Psoas muscle (tissue), 8 donors: Measurements from ENCODE around the gene PDLIM7. TPM values are rescaled to one million over a fixed set of nuclear protein-coding genes. Genes with fewer than 3 reads are reported as not detected.

ENCODE experiments used
- ATAC-seq, 4 donors: fragments of 200-7000 bp; cut with Tn5 transposase; one replicate each; pipeline ENCODE4 v1.9.1; 2020; ENCODE audit warnings: moderate library complexity in 3 of 4, mild to moderate bottlenecking in 2 of 4
- DNase-seq, 2 donors: peaks; one replicate each; pipeline ENCODE4 v3.0.0-alpha.2; 2020
- H3K27ac ChIP-seq: fragments of 200-600 bp; one replicate; pipeline ENCODE4 v1.8.0; 2022
- H3K27me3 ChIP-seq, 3 donors: fragments of 200-600 bp in 1 of 3; one replicate each; pipeline versions ENCODE4 v1.6.1 to v1.8.0; 2013 to 2022; ENCODE audit warnings: low read length in 2 of 3, mild to moderate bottlenecking in 2 of 3, moderate library complexity in 1 of 3; ENCODE audit not compliant: insufficient read depth in 3 of 3
- H3K36me3 ChIP-seq, 2 donors: fragments of 200-600 bp in 1 of 2; one replicate each; pipeline versions ENCODE4 v1.6.1 to v1.8.0; 2013 to 2022; ENCODE audit warnings: low read depth in 1 of 2, mild to moderate bottlenecking in 1 of 2, moderate library complexity in 1 of 2; ENCODE audit not compliant: insufficient read depth in 1 of 2
- H3K4me1 ChIP-seq: fragments of 200-600 bp; one replicate; pipeline ENCODE4 v1.8.0; 2022
- H3K4me3 ChIP-seq: fragments of 200-600 bp; one replicate; pipeline ENCODE4 v1.8.0; 2022; ENCODE audit warnings: mild to moderate bottlenecking
- H3K9me3 ChIP-seq: fragments of 200-600 bp; one replicate; pipeline ENCODE4 v1.8.0; 2022
- CTCF ChIP-seq: fragments of 200-600 bp; IDR thresholded peaks from one replicate; pipeline ENCODE4 v1.8.0; 2022; ENCODE audit warnings: antibody characterized with exemption
- WGBS, 3 donors: extraction: QIAGEN DNeasy Blood & Tissue Kit; methylation state at CpG; one replicate each; pipeline versions ENCODE4 v1.1.6 to v1.1.7; 2013; 5-methylcytosine and 5-hydroxymethylcytosine counted together
- intact Hi-C, 2 donors: fragments of 100-400 bp; cut with DNase I; formaldehyde crosslinking; loops; one replicate each; pipeline versions ENCODE4 v1.11.0 to v1.14.2; 2022
- polyA plus RNA-seq, 3 donors: library from polyadenylated mRNA; stranded (reverse); fragments of 200-250 nt; gene quantifications; one replicate each; pipeline ENCODE4 v1.2.3, GENCODE V29; 2013
- total RNA-seq, 4 donors: library from RNA; stranded (reverse); fragmentation: NEBNext Ultra II Directional in 2 of 4; extraction: Animal tissue kit (Norgen Biotek cat#: 25700) in 2 of 4; gene quantifications; one replicate each; pipeline versions ENCODE4 v1.2.1 to v1.2.4, GENCODE V29; 2021 to 2023
- donor health status: healthy with polysubstance abuse.
- donor health status: DM: no; HTN: no; CAD: no; lungs with moderate emphysema.
- donor health status: Bipolar disorder and iron deficiency.
- donor health status: healthy.
- donor health status: DM: yes; HTN: yes; CAD: no.
- donor health status: DM: no; HTN: no; CAD: no.
- donor health status: DM: no; HTN: no; CAD: no.
- donor health status: DM: yes; HTN: yes; CAD: no.

PDLIM7 gene
- total and polyA plus RNA-seq, 7 donors: 134 to 254 (median 174) TPM

DNA sequence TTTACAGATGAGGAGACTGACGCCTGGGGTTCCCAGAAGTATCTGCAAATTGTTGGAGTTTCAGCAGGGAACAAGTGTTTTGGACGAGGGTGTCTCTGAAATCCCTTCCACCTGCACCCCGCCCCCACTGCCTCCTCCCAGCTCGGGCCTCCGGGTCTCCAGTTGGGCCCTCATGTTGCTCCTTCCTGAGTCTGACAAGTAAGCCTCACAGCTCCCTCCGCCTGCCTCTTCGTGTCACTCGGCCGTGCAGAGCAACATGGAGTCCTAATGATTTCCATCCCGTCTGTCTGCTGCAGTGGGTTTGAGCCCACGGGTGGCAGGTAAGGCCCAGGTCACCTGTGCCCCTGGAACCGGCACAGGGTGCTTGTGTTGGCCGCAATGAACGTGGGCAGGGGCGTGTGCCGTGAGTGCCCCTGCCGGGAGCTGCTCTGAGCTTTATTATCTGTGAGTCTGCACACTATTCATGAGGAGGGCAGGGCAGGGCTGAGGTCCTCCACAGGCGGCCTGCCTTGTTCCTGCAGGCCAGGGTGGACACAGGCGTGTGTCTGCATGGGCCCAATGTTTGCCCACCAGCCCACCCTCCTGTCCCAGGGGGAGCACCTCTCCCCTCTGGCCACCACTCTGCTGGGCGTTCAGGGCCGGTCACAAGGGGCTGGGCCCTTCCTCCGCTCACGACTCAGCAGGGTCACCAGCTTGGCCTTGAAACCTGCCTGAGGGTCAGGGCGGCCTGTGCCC is 6.1 kb upstream of the PDLIM7 start:
- 87 to 90% (median 89%) methylated on average over 24 of the region's 24 CpGs for WGBS, 3 donors
- Histone ChIP-seq H3K27ac (no peak overlapping the region), H3K4me1 (no peaks in the 10 kb centered on the region), H3K36me3 (peaks cover 0 to 8% of the 10 kb centered on the region in 2 donors), H3K27me3 (no peaks in the 10 kb centered on the region), H3K9me3 (no peaks in the 10 kb centered on the region), H3K4me3 (no peak overlapping the region)
- intact Hi-C loops: loop anchor here in 1 of 2 donors (5.0 kb wide), 2 partner anchors 96 to 111 kb away; partner anchors contain the start of gene F12
- ATAC-seq: no peak
- no peak for DNase-seq
- TF ChIP-seq CTCF: no peak

DNA sequence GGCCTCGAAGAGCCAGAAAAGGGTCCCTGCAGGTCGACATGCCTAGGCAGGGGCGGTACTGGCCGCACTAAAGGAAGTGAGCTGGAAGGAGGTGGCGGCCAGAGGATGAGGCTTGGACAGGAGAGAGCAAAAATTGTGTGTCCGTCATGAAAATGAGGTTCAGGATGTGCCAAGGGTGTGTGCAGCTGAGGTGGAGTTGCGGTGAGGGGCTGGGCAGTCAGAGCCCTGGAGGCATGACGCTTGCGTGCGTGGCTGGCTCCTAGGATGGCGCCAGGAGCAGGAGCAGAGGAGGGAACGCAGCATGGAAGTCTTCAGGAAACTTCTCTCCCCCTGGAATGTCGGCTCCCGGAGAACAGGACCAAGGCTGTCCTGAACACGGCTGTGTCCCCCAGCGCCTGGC is 5.5 kb upstream of the PDLIM7 start:
- no peak for ATAC-seq
- Histone ChIP-seq H3K27ac (no peak overlapping the region), H3K27me3 (no peaks in the 10 kb centered on the region), H3K4me3 (no peak overlapping the region), H3K4me1 (no peaks in the 10 kb centered on the region), H3K9me3 (no peaks in the 10 kb centered on the region), H3K36me3 (peaks cover 0 to 8% of the 10 kb centered on the region in 2 donors)
- 79 to 85% (median 83%) methylated on average over 16 of the region's 16 CpGs for WGBS, 3 donors
- DNase-seq: no peak
- intact Hi-C loops: loop anchor here in 1 of 2 donors (5.0 kb wide), 2 partner anchors 96 to 111 kb away; partner anchors contain the start of gene F12
- no peak for TF ChIP-seq CTCF

GRCh38 chr5:177501874-177502678 is 4.7 kb upstream of the PDLIM7 start:
- intact Hi-C loops: loop anchor here (2.0 to 5.0 kb wide), 4 partner anchors 47 to 111 kb away; partner anchors contain the start of gene F12 (in 1 of the 2)
- no peak for ATAC-seq
- 62 to 72% (median 67%) methylated on average over 9 of the region's 9 CpGs for WGBS, 3 donors
- no peak overlapping the region for H3K27ac ChIP-seq
- DNase-seq: no peak
- H3K9me3 ChIP-seq: no peaks in the 10 kb centered on the region
- H3K27me3 ChIP-seq: no peaks in the 10 kb centered on the region
- no peaks in the 10 kb centered on the region for H3K4me1 ChIP-seq
- peaks cover 0 to 8% of the 10 kb centered on the region in 2 donors for H3K36me3 ChIP-seq
- TF ChIP-seq CTCF: no peak
- H3K4me3 ChIP-seq: no peak overlapping the region

DNA sequence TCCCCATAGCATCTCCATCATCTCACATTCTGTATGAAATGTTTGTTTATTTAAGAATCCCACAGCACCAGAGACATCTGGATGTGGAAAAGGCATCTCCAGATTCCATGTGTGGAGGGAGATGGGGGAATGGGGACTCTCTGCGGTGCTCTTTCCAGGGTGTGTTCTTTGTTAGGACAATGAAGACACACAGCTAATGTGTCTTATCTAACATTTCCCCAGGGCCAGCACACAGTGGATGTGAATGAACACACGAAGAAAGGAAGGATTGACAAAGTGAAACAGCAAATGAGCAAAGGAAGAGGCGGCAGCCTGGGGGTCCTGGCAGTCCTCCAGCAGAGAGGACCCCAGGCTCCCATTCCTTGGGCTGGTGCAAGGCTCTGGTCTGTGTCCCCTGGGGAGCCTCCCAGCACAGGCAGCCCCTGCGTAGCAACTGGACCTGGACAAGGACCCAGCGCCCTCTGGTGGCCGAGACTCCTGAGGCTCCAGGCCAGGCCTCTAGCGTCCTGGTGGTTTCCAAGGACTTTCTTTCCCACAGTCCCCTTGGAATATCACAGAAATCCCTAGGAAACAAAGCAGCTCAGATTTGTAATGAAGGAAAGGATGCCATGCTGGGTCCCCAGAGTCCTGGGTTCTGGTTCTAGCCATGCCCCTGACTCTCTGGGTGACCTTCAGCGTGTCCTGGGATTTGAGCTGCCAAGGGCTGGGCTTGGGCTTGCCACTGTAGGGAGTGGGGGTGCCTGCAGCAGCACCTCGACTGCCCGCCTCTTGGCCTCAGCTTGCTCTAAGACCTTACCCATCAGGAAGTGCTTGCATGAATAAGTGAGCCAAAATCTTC is 3.5 kb upstream of the PDLIM7 start:
- 17 to 19% (median 17%) methylated on average over 10 of the region's 10 CpGs for WGBS, 3 donors

More for the DNA sequence above, 3.5 kb upstream of the PDLIM7 start:
- ATAC-seq (peak; percentile 32 to 54 (median 34)), DNase-seq (peak; percentile 92 to 96)
- no peaks in the 10 kb centered on the region for H3K9me3 ChIP-seq
- intact Hi-C loops: loop anchor here (2.0 to 5.0 kb wide), 4 partner anchors 46 to 110 kb away; partner anchors contain the start of gene F12 (in 1 of the 2)
- peaks cover 0 to 8% of the 10 kb centered on the region in 2 donors for H3K36me3 ChIP-seq
- no peak overlapping the region for H3K4me3 ChIP-seq
- peak overlapping the region; percentile 3 for H3K27ac ChIP-seq
- no peaks in the 10 kb centered on the region for H3K4me1 ChIP-seq
- TF ChIP-seq CTCF: peak; percentile 93
- no peaks in the 10 kb centered on the region for H3K27me3 ChIP-seq
